ENCODE data around the gene BTK. TPM values are rescaled to one million over a fixed set of nuclear protein-coding genes. Genes with fewer than 3 reads are reported as not detected.

The BTK gene
- total and polyA plus RNA-seq, 9 of the 15 experiments (the other 6 are each of a cell fraction or from before 2014, with no cell fraction given), result 14.9 to 93.4 (median 65.2) TPM

GRCh38 chrX:101427954-101428353 is 42.0 kb upstream of the BTK start (continued):
- TF ChIP-seq SMARCB1 (IDR thresholded peaks at IDR 0.05; ENCODE audit: insufficient read length, low read depth) (no peak), PHF20 (IDR thresholded peaks at IDR 0.05; ENCODE audit: partially characterized antibody) (no peak), LEF1 (IDR thresholded peaks at IDR 0.05) (no peak), FOXO4 (CRISPR knock-in tag; IDR thresholded peaks at IDR 0.05) (no peak), PKNOX1 (IDR thresholded peaks at IDR 0.05) (no peak), E2F1 (CRISPR knock-in tag; IDR thresholded peaks at IDR 0.05) (no peak), ZFP1 (CRISPR knock-in tag; IDR thresholded peaks at IDR 0.05) (no peak), IFI16 (CRISPR knock-in tag; IDR thresholded peaks at IDR 0.05) (no peak)

GRCh38 chrX:101419489-101419888 is 33.5 kb upstream of the BTK start:
- H3K79me2 ChIP-seq (ENCODE audit: control insufficient read depth, insufficient read depth, low read length), result no peaks in the 10 kb centered on the region
- no peak for FAIRE-seq
- no peaks in the 10 kb centered on the region for H3K36me3 ChIP-seq (ENCODE audit: control insufficient read depth, insufficient read depth, low read length)
- no peak overlapping the region for H3K9ac ChIP-seq (ENCODE audit: insufficient read depth in 1 of 2, low read depth in 2 of 2, low read length in 2 of 2)
- no peak overlapping the region for H3K27ac ChIP-seq (ENCODE audit: extremely low read depth, low read depth, low read length)
- 14% methylated on average over 2 of the region's 2 CpGs for WGBS (ENCODE audit: insufficient coverage, low coverage, missing lambda C conversion rate)
- ATAC-seq, result no peak
- no peak overlapping the region for H2AFZ ChIP-seq (ENCODE audit: low read depth, low read length)
- H3K9me3 ChIP-seq (replicated peaks; ENCODE audit: control insufficient read depth, insufficient read depth, low read depth, low read length), result no peaks in the 10 kb centered on the region
- no peaks in the 10 kb centered on the region for H3K9me1 ChIP-seq (ENCODE audit: control insufficient read depth, insufficient read depth, low read length)
- no peak overlapping the region for H3K4me3 ChIP-seq
- no peaks in the 10 kb centered on the region; a peak in 1 of 5 replicates for H3K27me3 ChIP-seq (ENCODE audit: control insufficient read depth in 2 of 2, insufficient read depth in 2 of 2, low read length in 2 of 2)
- POLR2A ChIA-PET, result no interaction called here
- CTCF ChIA-PET (ENCODE audit: low intra/inter-chr PET ratio), result no interaction called here
- DNase-seq (ENCODE audit: extremely low read depth in 1 of 4, low spot score in 3 of 4), result no peak
- no peak overlapping the region for H3K4me2 ChIP-seq (ENCODE audit: insufficient read depth, low read length)
- no peaks in the 10 kb centered on the region; the same call in 1 of the 2 replicates for H4K20me1 ChIP-seq (replicated peaks; ENCODE audit: control insufficient read depth, insufficient read depth, low read length)
- peaks cover 8 to 17% of the 10 kb centered on the region in 2 experiments; a peak in 4 of 5 replicates for H3K4me1 ChIP-seq (replicated peaks in 1 of 2; ENCODE audit: control insufficient read depth in 2 of 2, insufficient read depth in 2 of 2, low read length in 2 of 2)
- in situ Hi-C loops (cut with MboI), result no loop called here
- BruUV-seq (replicated peaks), result no TSS peak
- intact Hi-C loops (cut with micrococcal nuclease), result loop anchor here (5.0 kb wide), 2 partner anchors 43 to 178 kb away; no protein-coding TSS in a partner anchor
- no peak for TF ChIP-seq ZNF3 (CRISPR knock-in tag; IDR thresholded peaks at IDR 0.05)
- TF ChIP-seq GATAD2A (IDR thresholded peaks at IDR 0.05), result no peak
- no peak for TF ChIP-seq ZNF76 (CRISPR knock-in tag; IDR thresholded peaks at IDR 0.05; ENCODE audit: borderline replicate concordance)
- no peak for TF ChIP-seq CC2D1A (IDR thresholded peaks at IDR 0.05)
- no peak for TF ChIP-seq MLX (CRISPR knock-in tag; conservative IDR thresholded peaks at IDR 0.05)
- TF ChIP-seq PRDM10 (IDR thresholded peaks at IDR 0.05; ENCODE audit: partially characterized antibody), result no peak
- no peak for TF ChIP-seq TAF15 (IDR thresholded peaks at IDR 0.05; ENCODE audit: low read depth, low read length)
